Measurements from ENCODE around the gene SNAP25.

GRCh38 chr20:10249822-10250221, 31.2 kb downstream of the SNAP25 start:
- TF ChIP-seq POLR2A (IDR thresholded peaks at IDR 0.05) (no peak), POLR2AphosphoS5 (IDR thresholded peaks at IDR 0.05) (no peak), CTCF (IDR thresholded peaks at IDR 0.05) (no peak)

Data from suprapubic skin (tissue), 4 donors.